Measurements from ENCODE around the gene MAPK8IP3. TPM values are rescaled to one million over a fixed set of nuclear protein-coding genes. Genes with fewer than 3 reads are reported as not detected.

MAPK8IP3 gene
- polyA plus RNA-seq, 3 donors = 1.1 to 185 (median 2.1) TPM

DNA sequence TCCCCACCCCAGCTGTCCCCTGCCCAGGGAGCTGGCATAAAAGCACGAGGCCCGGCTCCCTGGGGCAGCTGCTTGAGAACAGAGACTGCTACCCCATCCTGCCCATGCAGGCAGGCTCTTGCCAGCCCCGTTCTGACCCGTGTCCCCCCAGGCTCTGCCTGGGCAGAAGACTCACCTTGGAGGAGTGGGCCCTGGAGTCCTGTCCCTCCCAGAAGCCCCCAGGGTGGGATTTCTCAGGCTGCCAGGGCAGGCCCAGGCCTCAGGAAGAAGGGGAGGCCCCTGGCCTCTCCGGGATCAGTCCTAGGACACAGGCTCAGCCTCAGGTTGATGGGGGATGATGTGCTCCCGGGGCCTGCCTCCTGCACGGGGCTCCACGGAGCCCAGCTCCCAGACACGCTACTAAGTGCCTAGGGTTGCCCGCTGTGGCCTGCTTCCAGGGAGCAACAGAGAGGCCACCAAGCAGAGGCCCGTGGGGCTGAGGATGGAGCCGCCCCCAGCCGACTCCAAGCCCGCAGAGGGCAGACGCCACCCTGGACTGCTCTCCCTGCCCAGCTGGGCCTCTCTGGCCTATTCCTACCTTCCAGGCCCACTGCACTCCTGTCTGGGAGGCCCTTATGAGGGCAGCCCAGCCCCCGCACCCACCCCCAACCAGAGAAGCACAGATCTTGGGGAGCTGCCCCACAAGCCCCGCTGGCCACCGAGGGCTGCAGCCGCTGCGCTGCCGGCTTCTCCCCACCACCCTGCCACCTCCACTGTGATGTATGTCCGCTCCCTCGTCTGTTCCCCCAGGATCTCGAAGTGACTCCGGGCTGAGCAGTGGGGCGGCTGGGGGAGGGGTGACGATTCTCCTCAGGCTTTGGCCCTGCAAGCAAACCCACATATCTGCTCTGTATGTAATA lies 63.7 kb downstream of the MAPK8IP3 start:
- Mint-ChIP-seq H3K27ac (peak overlapping the region in 2 of 7 donors; percentile 9 to 41), H3K4me1 (peaks cover 24% of the 10 kb centered on the region), H3K27me3 (ENCODE audit: low read depth in 3 of 3) (peaks cover 0 to 1% (median 0%) of the 10 kb centered on the region in 3 donors), H3K4me3 (peak overlapping the region in 1 of 2 donors; percentile 41), H3K36me3 (peaks cover 29 to 45% of the 10 kb centered on the region in 2 donors), H3K9me3 (peaks cover 0 to 2% (median 0%) of the 10 kb centered on the region in 7 donors)
- Histone ChIP-seq H2AFZ (ENCODE audit: insufficient read depth, low read depth, low read length, poor library complexity, severe bottlenecking) (no peak overlapping the region), H3K4me2 (replicated peaks; ENCODE audit: extremely low read depth, low read length, poor library complexity, severe bottlenecking) (peak overlapping the region; percentile 100), H3K9me3 (replicated peaks in 1 of 2; ENCODE audit: control insufficient read depth in 1 of 2, insufficient read depth in 1 of 2, low read length in 2 of 2) (no peaks in the 10 kb centered on the region), H3K27ac (ENCODE audit: low read depth in 1 of 2, low read length in 2 of 2) (no peak overlapping the region), H3K36me3 (replicated peaks in 1 of 2; ENCODE audit: control insufficient read depth in 1 of 2, insufficient read depth in 2 of 2, low read length in 2 of 2) (peaks cover 45 to 46% of the 10 kb centered on the region in 2 donors), H4K20me1 (ENCODE audit: insufficient read depth, low read length) (peaks cover 58% of the 10 kb centered on the region), H3K79me2 (ENCODE audit: insufficient read depth, low read length) (peaks cover 33% of the 10 kb centered on the region), H3K27me3 (ENCODE audit: control insufficient read depth in 2 of 2, insufficient read depth in 2 of 2, low read length in 2 of 2) (no peaks in the 10 kb centered on the region), H3K4me3 (replicated peaks in 1 of 3; ENCODE audit: low read depth in 2 of 3, low read length in 3 of 3) (peak overlapping the region in 1 of 3 experiments; percentile 99), H3K9ac (ENCODE audit: insufficient read depth, low read length, poor library complexity, severe bottlenecking) (no peak overlapping the region), H3K4me1 (ENCODE audit: control insufficient read depth in 1 of 2, insufficient read depth in 2 of 2, low read length in 2 of 2) (peaks cover 27 to 39% of the 10 kb centered on the region in 2 donors)
- WGBS (ENCODE audit: insufficient coverage) = 92% methylated on average over 17 of the region's 27 CpGs
- DNase-seq = no peak
- intact Hi-C loops (cut with micrococcal nuclease) = loop anchor here (5.0 to 10.0 kb wide), 4 partner anchors 65 to 347 kb away; partner anchors contain the start of genes CLCN7 (in 1 of the 2), MAPK8IP3 (in 1 of the 2) and UQCC4 (in 1 of the 2)
- TF ChIP-seq, protein P1, sequence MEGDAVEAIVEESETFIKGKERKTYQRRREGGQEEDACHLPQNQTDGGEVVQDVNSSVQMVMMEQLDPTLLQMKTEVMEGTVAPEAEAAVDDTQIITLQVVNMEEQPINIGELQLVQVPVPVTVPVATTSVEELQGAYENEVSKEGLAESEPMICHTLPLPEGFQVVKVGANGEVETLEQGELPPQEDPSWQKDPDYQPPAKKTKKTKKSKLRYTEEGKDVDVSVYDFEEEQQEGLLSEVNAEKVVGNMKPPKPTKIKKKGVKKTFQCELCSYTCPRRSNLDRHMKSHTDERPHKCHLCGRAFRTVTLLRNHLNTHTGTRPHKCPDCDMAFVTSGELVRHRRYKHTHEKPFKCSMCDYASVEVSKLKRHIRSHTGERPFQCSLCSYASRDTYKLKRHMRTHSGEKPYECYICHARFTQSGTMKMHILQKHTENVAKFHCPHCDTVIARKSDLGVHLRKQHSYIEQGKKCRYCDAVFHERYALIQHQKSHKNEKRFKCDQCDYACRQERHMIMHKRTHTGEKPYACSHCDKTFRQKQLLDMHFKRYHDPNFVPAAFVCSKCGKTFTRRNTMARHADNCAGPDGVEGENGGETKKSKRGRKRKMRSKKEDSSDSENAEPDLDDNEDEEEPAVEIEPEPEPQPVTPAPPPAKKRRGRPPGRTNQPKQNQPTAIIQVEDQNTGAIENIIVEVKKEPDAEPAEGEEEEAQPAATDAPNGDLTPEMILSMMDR (IDR thresholded peaks at IDR 0.05) = no peak
